Astrocyte (in vitro differentiated cells and primary cell): ENCODE results near the gene TMEM33.

Source experiments
- CTCF ChIP-seq: IDR thresholded peaks from 2 replicates; pipeline ENCODE4 v1.5.1; 2011; ENCODE audit warnings: low read depth, mild to moderate bottlenecking, inconsistent platforms, low read length, moderate library complexity; ENCODE audit not compliant: insufficient read depth
- EZH2 ChIP-seq: IDR thresholded peaks from 2 replicates; pipeline ENCODE4 v1.6.1; 2012; ENCODE audit warnings: mild to moderate bottlenecking, low read length, inconsistent platforms; ENCODE audit not compliant: insufficient read depth

- TF ChIP-seq CTCF (no peak), EZH2 (no peak)
These were observed 48.0 kb upstream of the TMEM33 start for GRCh38 chr4:41887277-41887676.
